A673 (cell line): ENCODE data around the gene FAAP20. TPM values are rescaled to one million over a fixed set of nuclear protein-coding genes. Genes with fewer than 3 reads are reported as not detected.

ENCODE experiments used
- BruUV-seq: library from RNA; stranded (reverse); fragments of 400-500 nt; replicated peaks from 2 replicates; lab custom pipeline; 2021; lab: Mats Ljungman, UMichigan
- CTCF ChIA-PET: fragments of 300-600 bp; sonication (Branson Sonifier 250); formaldehyde crosslinking; loops from one replicate; lab custom pipeline; 2022; ENCODE audit warnings: antibody characterized with exemption; lab: Charles Lee
- POLR2A ChIA-PET: fragments of 300-600 bp; sonication (Branson Sonifier 250); formaldehyde crosslinking; loops from one replicate; lab custom pipeline; 2022; ENCODE audit warnings: antibody characterized with exemption; ENCODE audit not compliant: low non-redundant PET; lab: Charles Lee
- DNase-seq: peaks from one replicate; pipeline ENCODE4 v3.0.0-alpha.2; 2015; ENCODE audit warnings: low spot score
- H3K27ac ChIP-seq: fragments of 200-600 bp; sonication (generic); 2 replicates; pipeline ENCODE4 v1.5.1; 2016; ENCODE audit warnings: mixed run types, low read depth, mild to moderate bottlenecking, mixed read lengths, antibody characterized with exemption, low read length; ENCODE audit not compliant: poor library complexity, severe bottlenecking
- H3K27me3 ChIP-seq: fragments of 200-600 bp; sonication (generic); replicated peaks from 2 replicates; pipeline ENCODE4 v1.6.1; 2017; ENCODE audit warnings: mixed run types, low read depth, mild to moderate bottlenecking, mixed read lengths, antibody characterized with exemption, low read length; ENCODE audit not compliant: insufficient read depth, poor library complexity
- H3K36me3 ChIP-seq: fragments of 200-600 bp; sonication (generic); 2 replicates; pipeline ENCODE4 v1.6.1; 2016; ENCODE audit warnings: mixed run types, mild to moderate bottlenecking, mixed read lengths, antibody characterized with exemption, low read length; ENCODE audit not compliant: insufficient read depth, poor library complexity, severe bottlenecking
- H3K4me1 ChIP-seq: fragments of 200-600 bp; sonication (generic); 2 replicates; pipeline ENCODE4 v1.6.1; 2017; ENCODE audit warnings: mixed run types, mild to moderate bottlenecking, mixed read lengths, antibody characterized with exemption, low read length; ENCODE audit not compliant: insufficient read depth, poor library complexity, severe bottlenecking
- H3K4me3 ChIP-seq: fragments of 200-600 bp; sonication (generic); 2 replicates; pipeline ENCODE4 v1.5.1; 2016; ENCODE audit warnings: low read depth, mixed run types, mild to moderate bottlenecking, mixed read lengths, low read length; ENCODE audit not compliant: poor library complexity, severe bottlenecking
- H3K9me3 ChIP-seq: fragments of 200-600 bp; sonication (generic); 2 replicates; pipeline ENCODE4 v1.6.1; 2016; ENCODE audit warnings: mixed run types, low read depth, mild to moderate bottlenecking, mixed read lengths, antibody characterized with exemption, low read length; ENCODE audit not compliant: poor library complexity, severe bottlenecking
- EZH2 ChIP-seq: fragments of 200-600 bp; sonication (generic); IDR thresholded peaks from 2 replicates; pipeline ENCODE4 v1.6.1; 2017; ENCODE audit warnings: borderline replicate concordance, low read depth, mild to moderate bottlenecking, mixed read lengths, antibody characterized with exemption, low read length; ENCODE audit not compliant: poor library complexity, severe bottlenecking
- intact Hi-C: fragments of 100-400 bp; cut with micrococcal nuclease; formaldehyde crosslinking; loops from one replicate; pipeline ENCODE4 v1.10.0; 2022; ENCODE audit not compliant: unreplicated experiment
- total RNA-seq: library from RNA; stranded (reverse); gene quantifications from 2 replicates; pipeline ENCODE4 v1.2.3, GENCODE V29; 2021
- TF ChIP-seq, protein P1 (sequence below): fragments of 300-800, 200-600 bp; sonication (generic); conservative IDR thresholded peaks from 2 replicates; pipeline ENCODE4 v1.5.1; 2017; ENCODE audit warnings: low read depth, mild to moderate bottlenecking, antibody characterized with exemption, low read length, moderate library complexity, mixed read lengths

FAAP20 gene
- total RNA-seq, 1 experiment from 2014 or later, result 114 TPM

DNA sequence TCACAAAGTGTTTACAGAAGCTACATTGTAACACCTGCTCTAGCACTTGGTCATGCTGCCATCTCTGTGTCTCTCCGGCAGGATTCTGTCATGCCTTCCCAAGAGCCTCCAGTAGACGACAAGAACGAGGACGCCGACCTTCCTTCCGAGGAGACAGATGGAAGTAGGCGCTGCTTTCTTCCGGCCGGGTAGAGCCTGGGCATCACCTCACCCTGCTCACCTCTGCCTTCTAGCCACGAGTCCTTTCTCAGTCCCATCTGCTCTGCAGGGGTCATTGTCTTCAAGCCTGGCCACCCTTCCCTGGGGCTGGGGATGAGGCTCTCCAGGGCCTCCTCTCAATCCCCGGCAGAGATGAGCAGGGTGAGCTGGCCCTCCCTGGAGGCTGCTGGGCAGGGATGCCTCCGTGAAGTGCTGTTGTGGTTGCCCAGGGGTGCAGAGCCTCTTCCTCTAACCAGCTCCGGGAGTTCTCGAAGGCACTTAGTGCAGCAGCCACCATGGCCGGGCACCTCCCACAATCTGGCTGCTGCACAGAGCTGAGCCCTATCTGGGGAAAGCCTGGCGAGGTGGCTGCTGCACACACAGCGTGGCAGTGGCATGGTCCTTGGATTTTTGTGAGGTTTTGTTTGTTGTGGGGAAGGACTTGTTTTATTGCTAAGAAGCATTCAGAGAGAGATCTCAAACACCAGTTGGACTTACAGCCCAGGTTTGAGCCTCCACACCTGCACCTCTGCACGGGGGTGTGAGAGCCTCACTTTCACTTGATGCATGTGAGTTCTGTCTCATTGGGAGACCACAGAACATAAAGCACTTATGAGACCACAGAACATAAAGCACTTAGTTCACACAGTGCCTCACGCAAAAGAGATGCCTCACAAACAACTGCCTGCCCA is 48.4 kb downstream of the FAAP20 start:
- no peak for TF ChIP-seq EZH2
- TF ChIP-seq, protein P1, sequence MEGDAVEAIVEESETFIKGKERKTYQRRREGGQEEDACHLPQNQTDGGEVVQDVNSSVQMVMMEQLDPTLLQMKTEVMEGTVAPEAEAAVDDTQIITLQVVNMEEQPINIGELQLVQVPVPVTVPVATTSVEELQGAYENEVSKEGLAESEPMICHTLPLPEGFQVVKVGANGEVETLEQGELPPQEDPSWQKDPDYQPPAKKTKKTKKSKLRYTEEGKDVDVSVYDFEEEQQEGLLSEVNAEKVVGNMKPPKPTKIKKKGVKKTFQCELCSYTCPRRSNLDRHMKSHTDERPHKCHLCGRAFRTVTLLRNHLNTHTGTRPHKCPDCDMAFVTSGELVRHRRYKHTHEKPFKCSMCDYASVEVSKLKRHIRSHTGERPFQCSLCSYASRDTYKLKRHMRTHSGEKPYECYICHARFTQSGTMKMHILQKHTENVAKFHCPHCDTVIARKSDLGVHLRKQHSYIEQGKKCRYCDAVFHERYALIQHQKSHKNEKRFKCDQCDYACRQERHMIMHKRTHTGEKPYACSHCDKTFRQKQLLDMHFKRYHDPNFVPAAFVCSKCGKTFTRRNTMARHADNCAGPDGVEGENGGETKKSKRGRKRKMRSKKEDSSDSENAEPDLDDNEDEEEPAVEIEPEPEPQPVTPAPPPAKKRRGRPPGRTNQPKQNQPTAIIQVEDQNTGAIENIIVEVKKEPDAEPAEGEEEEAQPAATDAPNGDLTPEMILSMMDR, result no peak
- no peak for DNase-seq
- Histone ChIP-seq H3K27ac (no peak overlapping the region), H3K4me1 (no peaks in the 10 kb centered on the region), H3K27me3 (no peaks in the 10 kb centered on the region), H3K4me3 (no peak overlapping the region), H3K9me3 (no peaks in the 10 kb centered on the region), H3K36me3 (no peaks in the 10 kb centered on the region)
- intact Hi-C loops, result no loop called here
- ChIA-PET POLR2A (no interaction called here), CTCF (no interaction called here)
- BruUV-seq, result no TSS peak

DNA sequence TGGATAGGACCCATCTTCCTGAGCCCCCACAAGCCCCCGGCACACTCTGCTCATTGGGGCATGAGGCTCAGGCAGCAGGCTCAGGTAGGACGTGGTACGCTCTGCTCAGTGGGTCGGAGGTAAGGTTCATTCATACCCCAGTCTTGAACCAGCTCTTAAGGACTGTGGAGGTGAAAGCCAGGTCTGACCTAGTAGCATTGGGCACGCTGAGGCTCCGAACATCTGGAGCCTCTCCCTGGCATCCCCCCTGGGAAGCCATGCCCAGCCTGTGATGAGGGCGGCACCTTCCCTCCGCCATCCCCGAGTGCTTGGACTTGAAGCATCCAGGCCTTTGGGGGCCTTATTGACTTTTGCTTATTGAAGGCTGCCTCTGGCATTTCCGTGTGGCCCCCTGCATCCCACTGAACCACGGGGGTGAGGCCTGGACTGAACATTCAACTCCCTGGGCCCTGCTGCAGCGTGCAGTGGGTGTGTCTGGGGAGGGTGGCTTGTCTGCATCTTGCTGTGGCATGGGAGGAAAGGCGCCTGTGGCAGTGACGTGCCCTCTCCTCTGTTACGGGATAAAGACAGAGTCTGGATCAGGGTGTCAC is 50.0 kb downstream of the FAAP20 start:
- H3K4me3 ChIP-seq, result no peak overlapping the region
- no peaks in the 10 kb centered on the region for H3K4me1 ChIP-seq
- H3K27ac ChIP-seq, result no peak overlapping the region
- DNase-seq, result no peak
- ChIA-PET POLR2A (no interaction called here), CTCF (no interaction called here)
- intact Hi-C loops, result no loop called here
- no peaks in the 10 kb centered on the region for H3K9me3 ChIP-seq
- TF ChIP-seq, protein P1, result no peak
- no peak for TF ChIP-seq EZH2
- no peaks in the 10 kb centered on the region for H3K36me3 ChIP-seq
- no TSS peak for BruUV-seq
- H3K27me3 ChIP-seq, result no peaks in the 10 kb centered on the region

DNA sequence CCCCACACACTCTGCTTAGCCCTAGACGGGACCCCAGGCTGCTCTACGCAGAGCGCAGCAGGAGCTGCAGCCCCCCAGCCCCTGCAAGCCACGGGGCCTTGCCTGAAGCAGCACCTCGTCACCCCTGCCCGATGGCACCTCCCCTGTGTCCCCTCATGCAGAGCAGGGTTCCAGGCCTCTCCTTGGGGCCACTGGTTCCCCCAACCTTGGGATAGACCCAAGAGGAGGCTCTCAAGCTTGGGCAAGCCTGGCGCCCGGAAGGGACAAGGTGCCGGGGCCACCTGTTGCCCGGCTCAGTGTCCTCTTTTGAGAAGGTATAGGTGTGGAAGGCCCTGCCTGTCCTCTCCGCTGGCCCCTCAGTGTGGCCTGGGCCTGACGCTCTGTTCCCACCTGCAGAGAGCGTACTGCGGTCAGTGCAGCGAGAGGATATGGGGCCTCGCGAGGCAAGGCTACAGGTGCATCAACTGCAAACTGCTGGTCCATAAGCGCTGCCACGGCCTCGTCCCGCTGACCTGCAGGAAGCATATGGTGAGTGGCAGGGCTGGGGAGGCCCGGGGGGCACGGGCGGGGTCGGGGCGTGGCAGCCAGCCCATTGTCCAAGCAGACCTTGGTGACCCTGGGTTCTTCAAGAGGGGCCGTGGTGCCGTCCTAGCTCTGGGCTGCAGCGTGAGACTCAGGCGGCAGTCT is 50.6 kb downstream of the FAAP20 start:
- no TSS peak for BruUV-seq
- intact Hi-C loops, result no loop called here
- Histone ChIP-seq H3K27ac (no peak overlapping the region), H3K4me3 (no peak overlapping the region), H3K27me3 (no peaks in the 10 kb centered on the region), H3K36me3 (no peaks in the 10 kb centered on the region), H3K4me1 (no peaks in the 10 kb centered on the region), H3K9me3 (no peaks in the 10 kb centered on the region)
- POLR2A ChIA-PET, result no interaction called here
- TF ChIP-seq, protein P1, result no peak
- TF ChIP-seq EZH2, result no peak
- DNase-seq, result no peak
- CTCF ChIA-PET, result no interaction called here
